Measurements from ENCODE around the gene DNALI1.

GRCh38 chr1:37606481-37607263 lies 49.9 kb downstream of the DNALI1 start:
- TF ChIP-seq, protein P1, sequence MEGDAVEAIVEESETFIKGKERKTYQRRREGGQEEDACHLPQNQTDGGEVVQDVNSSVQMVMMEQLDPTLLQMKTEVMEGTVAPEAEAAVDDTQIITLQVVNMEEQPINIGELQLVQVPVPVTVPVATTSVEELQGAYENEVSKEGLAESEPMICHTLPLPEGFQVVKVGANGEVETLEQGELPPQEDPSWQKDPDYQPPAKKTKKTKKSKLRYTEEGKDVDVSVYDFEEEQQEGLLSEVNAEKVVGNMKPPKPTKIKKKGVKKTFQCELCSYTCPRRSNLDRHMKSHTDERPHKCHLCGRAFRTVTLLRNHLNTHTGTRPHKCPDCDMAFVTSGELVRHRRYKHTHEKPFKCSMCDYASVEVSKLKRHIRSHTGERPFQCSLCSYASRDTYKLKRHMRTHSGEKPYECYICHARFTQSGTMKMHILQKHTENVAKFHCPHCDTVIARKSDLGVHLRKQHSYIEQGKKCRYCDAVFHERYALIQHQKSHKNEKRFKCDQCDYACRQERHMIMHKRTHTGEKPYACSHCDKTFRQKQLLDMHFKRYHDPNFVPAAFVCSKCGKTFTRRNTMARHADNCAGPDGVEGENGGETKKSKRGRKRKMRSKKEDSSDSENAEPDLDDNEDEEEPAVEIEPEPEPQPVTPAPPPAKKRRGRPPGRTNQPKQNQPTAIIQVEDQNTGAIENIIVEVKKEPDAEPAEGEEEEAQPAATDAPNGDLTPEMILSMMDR (IDR thresholded peaks at IDR 0.05), result no peak
- no peak for TF ChIP-seq POLR2A (IDR thresholded peaks at IDR 0.05)

Measured in uterus (tissue), 2 donors.